H9 (cell line): ENCODE data around the gene ATRNL1. TPM values are rescaled to one million over a fixed set of nuclear protein-coding genes. Genes with fewer than 3 reads are reported as not detected.
A peak's percentile ranks its signal among the peaks of the same experiment; 100 is the strongest.

Experiments
- DNase-seq: peaks from one replicate; pipeline ENCODE4 v3.0.0-alpha.2; 2017
- H2AFZ ChIP-seq: one replicate; pipeline ENCODE4 v1.6.1; 2013; ENCODE audit warnings: mild to moderate bottlenecking, low read length, control low read depth, moderate library complexity
- H2AK5ac ChIP-seq: 2 replicates; pipeline ENCODE4 v1.6.1; 2013; ENCODE audit warnings: low read length, control low read depth, mixed read lengths; ENCODE audit not compliant: insufficient read length
- H2BK120ac ChIP-seq: one replicate; pipeline ENCODE4 v1.6.1; 2013; ENCODE audit warnings: low read depth, mild to moderate bottlenecking, low read length, control low read depth, inconsistent platforms; ENCODE audit not compliant: poor library complexity, severe bottlenecking
- H2BK12ac ChIP-seq: 2 replicates; pipeline ENCODE4 v1.6.1; 2013; ENCODE audit warnings: low read length, control low read depth, mixed read lengths, low read depth; ENCODE audit not compliant: insufficient read length
- H2BK15ac ChIP-seq: 2 replicates; pipeline ENCODE4 v1.6.1; 2013; ENCODE audit warnings: low read depth, low read length, control low read depth
- H2BK20ac ChIP-seq: one replicate; pipeline ENCODE4 v1.6.1; 2013; ENCODE audit warnings: low read depth, mild to moderate bottlenecking, low read length, control low read depth, inconsistent platforms; ENCODE audit not compliant: poor library complexity, severe bottlenecking
- H2BK5ac ChIP-seq: 2 replicates; pipeline ENCODE4 v1.6.1; 2013; ENCODE audit warnings: low read length, control low read depth, mixed read lengths; ENCODE audit not compliant: insufficient read length
- H3K14ac ChIP-seq: 2 replicates; pipeline ENCODE4 v1.6.1; 2013; ENCODE audit warnings: low read length, control low read depth; ENCODE audit not compliant: insufficient read depth
- H3K18ac ChIP-seq: 2 replicates; pipeline ENCODE4 v1.6.1; 2013; ENCODE audit warnings: low read depth, mild to moderate bottlenecking, mixed read lengths, low read length, control low read depth; ENCODE audit not compliant: insufficient read length
- H3K23ac ChIP-seq: 2 replicates; pipeline ENCODE4 v1.6.1; 2013; ENCODE audit warnings: low read length, control low read depth, mixed read lengths, low read depth; ENCODE audit not compliant: insufficient read length
- H3K23me2 ChIP-seq: 2 replicates; pipeline ENCODE4 v1.6.1; 2013; ENCODE audit warnings: low read depth, mild to moderate bottlenecking, mixed read lengths, low read length, control low read depth; ENCODE audit not compliant: insufficient read length, poor library complexity, severe bottlenecking
- H3K27ac ChIP-seq: 2 replicates; pipeline ENCODE4 v1.5.1; 2013; ENCODE audit warnings: low read length, control low read depth, mixed read lengths, low read depth; ENCODE audit not compliant: insufficient read length
- H3K27me3 ChIP-seq: 2 replicates; pipeline ENCODE4 v1.6.1; 2013; ENCODE audit warnings: low read length, control low read depth, inconsistent platforms; ENCODE audit not compliant: insufficient read depth
- H3K4ac ChIP-seq: 2 replicates; pipeline ENCODE4 v1.6.1; 2013; ENCODE audit warnings: low read depth, mild to moderate bottlenecking, control low read depth, inconsistent platforms, low read length, moderate library complexity
- H3K4me1 ChIP-seq: 2 replicates; pipeline ENCODE4 v1.6.1; 2013; ENCODE audit warnings: low read length, control low read depth, inconsistent platforms; ENCODE audit not compliant: insufficient read depth
- H3K4me2 ChIP-seq: 2 replicates; pipeline ENCODE4 v1.6.1; 2013; ENCODE audit warnings: low read length, control low read depth, mixed read lengths; ENCODE audit not compliant: insufficient read length, insufficient read depth
- H3K56ac ChIP-seq: 2 replicates; pipeline ENCODE4 v1.6.1; 2013; ENCODE audit warnings: low read depth, mild to moderate bottlenecking, mixed read lengths, low read length, control low read depth; ENCODE audit not compliant: insufficient read length
- H3K79me1 ChIP-seq: 2 replicates; pipeline ENCODE4 v1.6.1; 2013; ENCODE audit warnings: low read depth, mild to moderate bottlenecking, moderate library complexity, low read length, control low read depth, inconsistent platforms; ENCODE audit not compliant: insufficient read depth, poor library complexity, severe bottlenecking
- H3K79me2 ChIP-seq: 2 replicates; pipeline ENCODE4 v1.6.1; 2013; ENCODE audit warnings: low read length, control low read depth, inconsistent platforms; ENCODE audit not compliant: insufficient read depth
- H3K9ac ChIP-seq: 2 replicates; pipeline ENCODE4 v1.6.1; 2013; ENCODE audit warnings: low read length, control low read depth, mixed read lengths; ENCODE audit not compliant: insufficient read length; ENCODE audit errors: extremely low read depth
- H3K9me3 ChIP-seq: one replicate; pipeline ENCODE4 v1.6.1; 2013; ENCODE audit warnings: low read depth, low read length, inconsistent platforms; ENCODE audit not compliant: control insufficient read depth
- H3T11ph ChIP-seq: one replicate; pipeline ENCODE4 v1.6.1; 2013; ENCODE audit warnings: mild to moderate bottlenecking, low read length, control low read depth, inconsistent platforms
- H4K20me1 ChIP-seq: one replicate; pipeline ENCODE4 v1.6.1; 2013; ENCODE audit not compliant: control insufficient read depth, insufficient read length, insufficient read depth
- H4K5ac ChIP-seq: 2 replicates; pipeline ENCODE4 v1.6.1; 2013; ENCODE audit warnings: low read depth, mild to moderate bottlenecking, mixed read lengths, low read length, control low read depth; ENCODE audit not compliant: insufficient read length
- H4K8ac ChIP-seq: replicated peaks from 2 replicates; pipeline ENCODE4 v1.6.1; 2013; ENCODE audit warnings: low read length, control low read depth, mixed read lengths, low read depth; ENCODE audit not compliant: insufficient read length
- H4K91ac ChIP-seq: 2 replicates; pipeline ENCODE4 v1.6.1; 2013; ENCODE audit warnings: low read depth, mild to moderate bottlenecking, moderate library complexity, mixed read lengths, low read length, control low read depth; ENCODE audit not compliant: insufficient read length
- H3K27ac Mint-ChIP-seq, 3 experiments: 2 replicates in 2 of 3; 3 replicates in 1 of 3; pipeline ENCODE4 v1.8.0; 2020 to 2021; ENCODE audit warnings: mixed read lengths in 3 of 3, mild to moderate bottlenecking in 1 of 3, moderate library complexity in 1 of 3
- H3K27me3 Mint-ChIP-seq: 2 replicates; pipeline ENCODE4 v1.8.0; 2021; ENCODE audit warnings: low read depth, mild to moderate bottlenecking, moderate library complexity, mixed read lengths
- H3K36me3 Mint-ChIP-seq, 3 experiments: 2 replicates in 2 of 3; 3 replicates in 1 of 3; pipeline ENCODE4 v1.8.0; 2020 to 2021; ENCODE audit warnings: low read depth in 3 of 3, mixed read lengths in 3 of 3; ENCODE audit not compliant: insufficient read depth in 1 of 3
- H3K4me1 Mint-ChIP-seq, 2 experiments: 2 replicates each; pipeline ENCODE4 v1.8.0; 2020; ENCODE audit warnings: mixed read lengths in 2 of 2
- H3K4me3 Mint-ChIP-seq, 2 experiments: 2 replicates in 1 of 2; 3 replicates in 1 of 2; pipeline ENCODE4 v1.8.0; 2020 to 2021; ENCODE audit warnings: mild to moderate bottlenecking in 2 of 2, mixed read lengths in 2 of 2, moderate library complexity in 1 of 2
- H3K9me3 Mint-ChIP-seq, 2 experiments: 2 replicates in 1 of 2; 3 replicates in 1 of 2; pipeline ENCODE4 v1.8.0; 2020; ENCODE audit warnings: mild to moderate bottlenecking in 2 of 2, mixed read lengths in 2 of 2, moderate library complexity in 1 of 2
- WGBS: extraction: QIAGEN DNeasy Blood & Tissue Kit; methylation state at CpG from one replicate; pipeline ENCODE4 v1.1.7; 2013; ENCODE audit warnings: missing lambda C conversion rate, low lambda C conversion rate, mixed read lengths; ENCODE audit not compliant: insufficient read length; ENCODE audit errors: extremely low coverage; 5-methylcytosine and 5-hydroxymethylcytosine counted together
- total RNA-seq: library from RNA; stranded (reverse); gene quantifications from 2 replicates; pipeline ENCODE4 v1.2.1, GENCODE V29; 2021
- TF ChIP-seq, protein P1 (sequence below): fragments of 200-600 bp; sonication (generic); conservative IDR thresholded peaks from 3 replicates; pipeline ENCODE4 v1.8.0; 2021; ENCODE audit warnings: antibody characterized with exemption, mild to moderate bottlenecking

Gene ATRNL1
- total RNA-seq, 1 experiment from 2014 or later, result 9.2 TPM

GRCh38 chr10:115971921-115972320 lies 878.8 kb downstream of the ATRNL1 start:
- H3K27me3 Mint-ChIP-seq, result peaks cover 10% of the 10 kb centered on the region
- Histone ChIP-seq H3K9me3 (no peaks in the 10 kb centered on the region), H2AK5ac (no peak overlapping the region), H2BK20ac (no peak overlapping the region), H4K8ac (no peak overlapping the region), H3K4ac (no peak overlapping the region), H3K79me2 (no peaks in the 10 kb centered on the region), H4K5ac (no peak overlapping the region), H3K4me2 (no peak overlapping the region), H4K20me1 (no peaks in the 10 kb centered on the region), H3K4me1 (no peaks in the 10 kb centered on the region), H3K79me1 (no peaks in the 10 kb centered on the region), H3K18ac (peak overlapping the region; percentile 19), H3K27me3 (no peaks in the 10 kb centered on the region), H2BK12ac (no peak overlapping the region), H3K23ac (no peak overlapping the region), H3K9ac (no peak overlapping the region), H3K14ac (0 out of 2 replicates have a peak overlapping the region, but pooled peaks have one; percentile 25), H2BK5ac (no peak overlapping the region), H2BK15ac (no peak overlapping the region), H4K91ac (no peak overlapping the region), H2AFZ (no peak overlapping the region), H3K23me2 (no peaks in the 10 kb centered on the region), H3T11ph (no peak overlapping the region), H3K27ac (no peak overlapping the region), H2BK120ac (no peak overlapping the region), H3K56ac (no peak overlapping the region)
- WGBS, result no CpG with 5 or more reads among the region's 6 CpGs
- H3K27ac Mint-ChIP-seq, result peak overlapping the region in 1 of 3 experiments; percentile 21; a peak in 1 of 7 replicates
- peaks cover 0 to 11% (median 3%) of the 10 kb centered on the region in 3 experiments; a peak in 4 of 7 replicates for H3K36me3 Mint-ChIP-seq
- peaks cover 6 to 7% of the 10 kb centered on the region in 2 experiments; a peak in 3 of 5 replicates for H3K9me3 Mint-ChIP-seq
- H3K4me1 Mint-ChIP-seq, result peaks cover 30 to 32% of the 10 kb centered on the region in 2 experiments
- TF ChIP-seq, protein P1, sequence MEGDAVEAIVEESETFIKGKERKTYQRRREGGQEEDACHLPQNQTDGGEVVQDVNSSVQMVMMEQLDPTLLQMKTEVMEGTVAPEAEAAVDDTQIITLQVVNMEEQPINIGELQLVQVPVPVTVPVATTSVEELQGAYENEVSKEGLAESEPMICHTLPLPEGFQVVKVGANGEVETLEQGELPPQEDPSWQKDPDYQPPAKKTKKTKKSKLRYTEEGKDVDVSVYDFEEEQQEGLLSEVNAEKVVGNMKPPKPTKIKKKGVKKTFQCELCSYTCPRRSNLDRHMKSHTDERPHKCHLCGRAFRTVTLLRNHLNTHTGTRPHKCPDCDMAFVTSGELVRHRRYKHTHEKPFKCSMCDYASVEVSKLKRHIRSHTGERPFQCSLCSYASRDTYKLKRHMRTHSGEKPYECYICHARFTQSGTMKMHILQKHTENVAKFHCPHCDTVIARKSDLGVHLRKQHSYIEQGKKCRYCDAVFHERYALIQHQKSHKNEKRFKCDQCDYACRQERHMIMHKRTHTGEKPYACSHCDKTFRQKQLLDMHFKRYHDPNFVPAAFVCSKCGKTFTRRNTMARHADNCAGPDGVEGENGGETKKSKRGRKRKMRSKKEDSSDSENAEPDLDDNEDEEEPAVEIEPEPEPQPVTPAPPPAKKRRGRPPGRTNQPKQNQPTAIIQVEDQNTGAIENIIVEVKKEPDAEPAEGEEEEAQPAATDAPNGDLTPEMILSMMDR, result no peak
- no peak for DNase-seq
- H3K4me3 Mint-ChIP-seq, result no peak overlapping the region
